DMS79 (cell line): ENCODE results near the gene VSTM2B.
A peak's percentile ranks its signal among the peaks of the same experiment; 100 is the strongest.
"Not testable (repeated sequence)": the region's sequence is repeated elsewhere in the genome, so short reads cannot be mapped to it uniquely, and the experiment has no call there.

Experiments
- DNase-seq: peaks from one replicate; lab custom pipeline; 2025; lab: John Stamatoyannopoulos, UW

VSTM2B gene

DNA sequence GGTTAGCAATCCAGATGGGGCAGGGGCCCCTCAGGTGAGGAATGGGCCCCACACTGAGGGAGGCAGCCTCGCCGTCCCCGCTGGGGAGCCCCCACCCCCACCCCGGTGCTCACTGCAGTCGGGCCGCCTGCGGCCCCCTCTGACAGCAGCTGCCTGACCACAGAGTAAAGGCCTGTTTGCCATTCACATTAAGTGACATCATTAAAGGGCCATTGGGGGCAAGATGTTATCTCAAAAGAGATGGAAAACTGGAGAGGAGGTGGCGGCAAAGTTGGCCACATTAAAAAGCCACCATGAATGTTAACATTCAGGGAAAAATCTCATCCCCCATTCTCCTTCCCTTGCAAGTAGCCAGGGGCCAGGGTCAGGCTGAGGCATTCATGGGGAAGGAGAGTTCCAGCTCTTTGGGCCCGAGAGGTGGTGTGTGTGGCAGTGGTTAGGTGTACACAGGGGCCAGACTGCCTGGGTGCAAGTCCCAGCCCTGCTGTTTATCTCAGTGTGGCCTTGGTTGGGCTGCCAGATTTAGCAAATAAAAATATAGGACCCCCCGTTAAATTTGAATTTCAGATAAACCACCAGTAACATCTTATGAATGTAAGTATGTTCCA, 20.9 kb downstream of the VSTM2B start:
- DNase-seq: no peak

DNA sequence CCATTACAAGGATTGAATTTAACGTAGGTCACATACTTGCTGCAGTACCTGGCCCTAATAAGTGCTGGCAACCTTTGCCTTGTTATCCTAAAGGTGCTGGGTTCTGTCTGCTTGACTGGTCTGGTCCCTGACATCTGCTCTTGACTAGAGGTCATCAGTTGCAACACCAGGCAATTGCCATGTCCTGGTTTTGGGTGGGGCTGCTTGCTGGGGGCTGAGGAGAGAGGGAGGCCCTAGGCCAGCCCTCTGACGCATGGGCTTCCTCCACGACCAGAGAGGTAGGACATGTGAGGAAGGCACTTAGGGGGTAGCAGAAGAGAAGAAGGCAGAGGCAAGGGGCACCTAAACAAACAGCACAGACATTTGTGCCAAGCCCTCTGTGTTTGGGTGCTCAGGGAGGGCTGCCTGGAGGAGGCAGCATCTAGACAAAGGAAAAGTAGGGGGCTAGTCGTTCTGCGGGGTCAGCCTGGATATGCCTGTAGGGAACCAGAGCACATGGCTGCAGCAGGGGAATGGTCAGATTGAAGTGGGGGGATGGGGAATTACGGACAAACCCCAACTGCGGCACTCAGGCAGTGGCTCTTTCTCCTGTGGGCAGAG, 21.7 kb downstream of the VSTM2B start:
- DNase-seq: no peak

DNA sequence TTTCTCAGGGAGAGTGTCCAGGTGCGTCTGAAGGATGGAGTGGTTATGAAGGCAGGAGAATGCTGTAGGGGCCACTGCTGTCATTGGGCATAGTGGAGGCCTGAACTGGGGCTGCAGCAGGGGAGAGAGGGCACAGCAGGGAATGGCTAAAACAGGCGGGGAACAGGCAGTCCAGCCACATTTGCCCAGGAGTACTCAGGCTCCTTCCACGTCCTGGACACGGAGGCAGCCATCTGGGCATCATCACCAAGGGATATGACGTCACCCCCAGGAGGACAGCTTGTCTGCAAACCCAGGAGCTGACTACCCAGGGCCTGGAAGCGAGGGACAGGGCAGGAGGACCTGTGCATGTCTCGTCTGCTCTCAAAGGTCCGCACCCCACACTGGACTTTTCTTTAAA, 22.2 kb downstream of the VSTM2B start:
- DNase-seq: no peak

DNA sequence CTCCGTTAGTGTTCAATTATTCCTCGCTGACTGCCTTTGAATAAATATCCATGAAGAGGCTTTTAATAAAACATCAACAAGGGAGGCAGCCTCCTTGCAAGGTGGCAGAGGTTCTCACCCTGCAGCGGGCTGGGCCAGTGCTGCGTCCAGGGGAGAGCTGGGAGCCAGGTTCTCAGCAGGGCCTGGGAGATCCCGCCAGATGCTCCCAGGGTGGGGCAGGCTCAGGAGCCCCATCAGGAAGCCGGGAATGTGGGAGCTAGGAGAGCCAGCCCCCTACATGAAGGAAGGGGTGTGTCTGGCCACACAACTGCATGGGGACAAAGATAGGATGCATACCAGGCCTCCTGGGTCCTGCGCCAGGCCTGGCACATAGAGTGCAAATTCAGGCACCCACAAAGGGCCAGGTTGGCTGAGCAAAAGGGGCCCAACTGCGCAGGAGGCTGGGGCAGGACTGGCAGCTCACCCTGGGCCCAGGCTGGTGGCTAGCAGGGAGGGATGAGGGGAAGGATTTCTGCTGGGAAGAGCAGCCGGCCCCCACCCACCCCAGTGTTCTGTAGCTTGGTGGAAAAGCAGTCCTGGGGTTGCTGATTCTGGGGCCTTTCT, 22.8 kb downstream of the VSTM2B start:
- DNase-seq: no peak

DNA sequence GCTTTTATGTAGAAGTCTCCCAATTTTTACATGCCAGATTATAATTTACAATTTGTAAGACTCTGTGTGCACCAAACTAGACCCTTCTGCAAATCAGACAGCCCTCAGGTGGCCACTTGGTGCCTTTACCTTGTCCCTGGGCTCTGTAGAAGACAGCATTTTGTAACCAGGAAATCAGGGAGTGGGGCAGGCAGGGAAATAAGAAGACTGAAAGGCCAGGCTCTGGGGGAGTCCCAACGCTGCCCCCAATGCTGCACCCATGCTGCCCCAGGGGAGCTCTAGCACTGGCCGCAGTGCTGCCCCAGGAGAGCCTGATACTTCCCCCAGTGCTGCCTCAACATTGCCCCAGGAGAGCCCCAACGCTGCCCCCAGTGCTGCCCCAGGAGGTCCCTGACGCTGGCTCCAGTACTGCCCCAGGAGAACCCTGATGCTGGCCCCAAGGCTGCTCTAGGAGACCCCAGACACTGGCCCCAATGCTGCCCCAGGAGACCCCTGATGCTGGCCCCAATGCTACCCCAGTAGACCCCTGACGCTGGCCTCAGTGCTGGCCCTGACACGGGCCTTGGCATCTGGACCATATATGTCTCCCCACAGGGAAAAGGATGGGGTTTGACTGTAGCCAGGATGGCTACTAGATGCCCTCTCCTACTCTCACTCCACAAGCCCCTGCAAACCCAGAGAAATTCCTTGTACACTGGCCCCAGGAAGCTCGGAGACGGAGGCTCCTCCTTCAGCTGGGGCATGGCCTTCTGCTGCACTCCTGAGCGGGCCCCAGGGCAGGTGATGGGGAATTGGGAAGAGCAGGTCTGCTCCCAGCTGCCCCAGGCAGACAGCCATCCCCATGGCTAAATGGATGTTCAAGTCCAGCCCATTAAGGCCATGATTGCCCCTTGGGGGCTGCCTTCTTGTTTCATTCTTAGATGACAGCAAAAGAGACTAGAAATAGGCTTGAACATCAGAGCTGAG, 23.6 kb downstream of the VSTM2B start:
- no peak for DNase-seq

DNA sequence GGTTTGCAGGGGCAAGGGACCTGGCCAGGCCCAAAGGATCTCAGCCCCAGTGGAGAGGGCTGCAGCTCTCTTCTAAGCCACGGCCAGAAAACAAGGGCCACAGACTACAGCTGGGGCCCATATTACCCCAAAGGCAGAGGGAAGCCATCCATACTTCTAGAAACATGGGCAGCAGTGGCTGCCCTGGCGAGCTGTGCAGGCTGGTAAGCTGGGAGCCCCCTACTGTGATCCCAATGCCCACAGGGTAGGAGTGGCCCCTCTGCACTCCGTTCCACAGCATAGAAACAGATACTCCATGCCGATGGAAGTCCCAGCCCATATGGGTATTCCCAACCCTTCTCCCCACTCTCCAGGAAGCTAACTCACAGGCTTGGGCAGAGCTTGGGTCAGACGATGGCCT, 25.1 kb downstream of the VSTM2B start:
- no peak for DNase-seq

DNA sequence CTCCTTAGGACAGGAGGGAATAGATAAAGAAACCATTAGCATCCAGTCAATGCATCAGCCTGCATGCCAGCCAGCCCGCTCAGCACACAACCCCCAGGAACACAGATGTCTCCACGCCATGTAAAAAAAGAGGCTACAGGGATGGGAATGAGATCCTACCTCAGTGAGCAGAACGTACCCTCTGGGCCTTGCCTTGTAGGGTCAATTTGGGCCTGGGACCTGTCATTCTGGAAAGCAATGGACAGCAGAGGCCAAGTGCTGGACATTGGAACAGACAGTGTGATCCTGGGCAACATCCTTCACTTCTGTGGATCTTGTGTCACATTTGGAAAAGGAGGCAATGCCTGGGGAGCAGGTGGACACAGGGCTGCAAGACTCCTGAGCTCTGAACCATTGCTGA, 26.0 kb downstream of the VSTM2B start:
- no peak for DNase-seq

DNA sequence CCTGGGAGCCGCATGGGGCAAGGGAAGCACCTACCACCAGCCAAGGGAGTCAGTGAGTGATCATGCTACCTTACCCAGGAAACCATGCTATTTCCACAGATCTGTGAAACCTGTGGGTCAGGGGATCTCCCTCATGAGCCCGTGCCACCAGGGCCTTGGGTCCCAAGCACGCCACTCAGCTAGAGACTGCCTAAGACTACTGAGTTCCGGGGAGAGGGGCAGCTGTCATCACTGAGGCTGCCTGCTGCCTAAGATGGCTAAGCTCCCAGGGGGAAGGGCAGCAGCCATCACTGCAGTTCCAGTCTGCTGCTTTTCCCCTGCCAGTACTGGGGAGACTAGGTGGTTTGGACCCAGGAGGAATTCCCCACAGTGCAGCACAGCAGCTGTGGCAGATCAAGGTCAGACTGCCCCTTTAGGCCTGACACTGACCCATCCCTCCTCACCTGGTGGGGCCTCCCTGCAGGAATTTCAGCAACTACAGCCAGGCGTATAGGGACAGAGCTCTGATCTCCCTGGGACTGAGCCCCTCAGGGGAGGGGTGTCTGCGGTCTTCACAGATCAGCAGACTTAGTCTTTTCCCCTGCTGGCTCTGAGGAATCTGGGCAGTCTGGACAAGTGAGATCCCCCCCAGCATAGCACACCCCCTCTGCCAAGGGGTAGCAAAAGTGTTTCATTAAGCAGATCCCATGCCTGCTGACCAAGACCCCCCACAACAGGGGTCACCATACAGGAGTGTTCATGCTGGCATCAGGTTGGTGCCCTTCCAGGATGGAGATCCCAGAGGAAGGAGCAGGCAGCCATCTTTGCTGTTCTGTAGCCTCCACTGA, 26.9 kb downstream of the VSTM2B start:
- no peak for DNase-seq

DNA sequence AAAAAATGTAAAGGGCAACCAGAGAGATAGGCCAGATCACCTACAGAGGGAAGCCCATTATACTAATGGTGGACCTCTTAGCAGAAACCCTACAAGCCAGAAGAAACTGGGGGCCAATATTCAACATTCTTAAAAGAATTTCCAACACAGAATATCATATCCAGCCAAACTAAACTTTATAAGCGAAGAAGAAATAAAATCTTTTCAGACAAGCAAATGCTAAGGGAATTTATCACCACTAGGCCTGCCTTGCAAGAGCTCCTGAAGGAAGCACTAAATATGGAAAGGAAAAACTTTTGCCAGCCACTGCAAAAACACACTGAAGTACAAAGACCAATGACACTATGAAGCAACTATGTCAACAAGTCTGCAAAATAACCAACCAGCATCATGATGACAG, 28.4 kb downstream of the VSTM2B start:
- DNase-seq: no peak

DNA sequence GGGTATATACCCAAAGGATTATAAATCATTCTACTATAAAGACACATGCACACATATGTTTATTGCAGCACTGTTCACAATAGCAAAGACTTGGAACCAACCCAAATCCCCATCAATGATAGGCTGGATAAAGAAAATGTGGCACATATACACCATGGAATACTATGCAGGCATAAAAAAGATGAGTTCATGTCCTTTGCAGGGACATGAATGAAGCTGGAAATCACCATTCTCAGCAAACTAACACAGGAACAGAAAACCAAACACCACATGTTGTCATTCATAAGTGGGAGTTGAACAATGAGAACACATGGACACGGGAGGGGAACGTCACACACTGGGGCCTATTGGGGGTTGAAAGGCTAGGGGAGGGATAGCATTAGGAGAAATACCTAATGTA, 33.3 kb downstream of the VSTM2B start:
- not testable (repeated sequence) for DNase-seq

DNA sequence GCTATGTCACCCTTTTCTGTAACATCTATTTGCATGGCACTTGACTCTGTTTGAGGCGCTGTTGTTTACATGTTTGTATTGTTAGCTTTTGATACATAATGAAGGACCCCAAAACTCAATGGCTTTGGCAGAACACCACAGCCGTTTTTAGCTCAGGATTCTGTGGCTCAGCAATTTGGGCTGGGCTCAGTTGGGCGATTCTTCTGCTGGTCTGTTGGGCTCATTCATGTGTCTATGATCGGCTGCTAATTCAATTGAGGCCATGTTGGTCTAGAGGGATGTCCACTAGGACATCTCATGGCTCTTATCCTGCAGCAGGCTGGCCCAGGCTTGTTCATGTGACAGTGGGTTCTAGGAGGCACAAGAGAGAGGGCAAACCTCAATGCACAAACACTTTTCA, 33.9 kb downstream of the VSTM2B start:
- DNase-seq: no peak

DNA sequence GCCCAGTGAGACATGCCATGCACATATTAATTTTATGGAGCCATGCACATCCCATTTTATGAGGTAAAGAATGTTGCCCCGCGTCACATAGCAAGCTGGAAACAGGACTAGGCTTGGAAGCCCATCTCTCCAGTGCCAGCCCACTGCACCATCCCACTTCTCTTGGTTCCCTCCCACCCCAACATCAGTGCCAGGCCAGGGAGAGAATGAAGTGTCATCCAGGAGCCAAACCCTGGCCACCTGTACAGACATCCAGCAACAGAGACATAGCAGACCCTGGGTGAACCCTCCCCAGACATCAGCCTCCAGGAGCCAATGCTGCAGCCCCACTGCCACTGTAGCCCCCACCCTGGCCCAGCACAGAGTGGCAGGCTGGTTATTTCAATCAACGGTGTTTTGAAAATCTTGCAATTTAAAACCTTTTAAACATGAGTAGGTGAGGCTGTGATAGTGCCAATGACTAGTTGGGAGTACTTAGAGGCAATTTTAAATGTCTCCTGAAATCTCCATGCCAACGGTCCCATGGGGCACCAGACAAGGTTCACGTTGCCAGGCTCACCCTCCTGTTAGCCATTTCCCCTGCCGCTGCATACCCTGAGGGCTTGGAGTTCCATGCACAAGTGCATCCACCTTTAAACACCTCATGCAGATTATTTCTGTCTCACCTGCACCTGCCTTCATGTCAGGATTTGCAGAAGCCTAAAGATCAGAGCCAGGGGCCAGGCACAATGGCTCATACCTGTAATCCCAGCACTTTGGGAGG, 34.7 kb downstream of the VSTM2B start:
- DNase-seq: peak; percentile 83

DNA sequence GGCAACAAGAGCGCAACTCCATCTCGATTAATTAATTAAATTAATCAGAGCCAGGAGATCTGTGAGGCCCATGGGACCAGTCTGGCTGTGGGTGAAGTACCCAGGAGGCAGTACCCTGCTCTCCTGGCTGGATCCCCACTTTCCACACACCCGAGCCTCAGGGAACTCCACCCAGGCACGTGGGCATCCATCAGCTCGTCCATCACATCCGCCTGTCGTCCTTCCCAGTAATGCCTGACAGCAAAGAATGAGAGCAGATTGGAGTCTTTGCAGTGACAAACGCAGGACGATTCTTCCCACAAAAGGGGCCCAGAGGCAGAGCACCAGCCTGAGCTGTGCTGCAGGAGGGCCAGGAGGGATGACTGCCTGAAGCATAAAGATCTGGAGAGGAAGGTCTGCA, 35.8 kb downstream of the VSTM2B start:
- DNase-seq: no peak

DNA sequence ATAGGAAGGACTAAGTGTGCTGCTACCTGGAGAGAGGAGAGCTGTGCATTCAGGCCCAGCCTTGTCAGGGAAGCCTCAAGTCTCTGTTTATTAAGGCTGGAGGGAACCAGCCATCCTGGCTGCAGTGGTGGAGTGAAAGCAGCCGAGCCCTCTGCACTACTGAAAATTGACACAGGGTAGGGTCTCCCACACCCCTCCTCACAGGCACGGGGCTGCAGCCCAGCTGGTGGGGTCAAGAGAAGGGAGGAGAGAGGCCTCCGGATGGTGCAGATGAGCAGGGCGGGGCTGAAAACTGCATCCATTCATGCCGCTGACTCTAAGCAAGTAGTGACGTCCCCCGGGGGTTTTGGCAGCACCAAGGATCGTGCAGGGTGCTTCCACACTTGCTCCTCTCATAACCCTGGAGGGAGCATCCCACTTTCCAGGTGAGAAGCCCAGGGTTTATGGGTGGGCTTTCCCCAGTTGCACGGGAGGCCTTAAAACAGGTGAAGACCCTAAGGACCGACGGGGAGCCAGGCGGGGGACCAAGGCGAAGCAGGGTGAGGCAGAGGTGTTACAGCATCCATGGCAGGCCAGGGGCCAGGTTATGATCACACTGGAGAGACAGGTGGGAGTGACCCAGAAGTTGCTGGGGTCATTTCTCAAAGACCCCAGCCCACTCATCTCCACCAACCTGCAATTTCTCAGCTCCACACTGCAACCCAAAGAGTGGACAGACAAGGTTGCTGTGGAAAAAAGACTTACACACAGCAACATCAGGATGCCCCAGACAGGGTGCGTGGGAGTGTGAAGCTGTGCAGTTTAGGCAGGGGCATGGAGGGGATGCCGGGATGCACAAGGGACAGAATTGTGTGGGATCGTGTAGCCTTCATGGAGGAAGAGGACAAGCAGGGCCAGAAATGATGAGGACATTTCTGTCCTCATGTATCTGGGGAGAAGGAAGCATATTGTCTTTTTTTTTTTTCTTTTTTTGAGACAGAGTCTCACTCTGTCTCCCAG, 36.8 kb downstream of the VSTM2B start:
- no peak for DNase-seq

DNA sequence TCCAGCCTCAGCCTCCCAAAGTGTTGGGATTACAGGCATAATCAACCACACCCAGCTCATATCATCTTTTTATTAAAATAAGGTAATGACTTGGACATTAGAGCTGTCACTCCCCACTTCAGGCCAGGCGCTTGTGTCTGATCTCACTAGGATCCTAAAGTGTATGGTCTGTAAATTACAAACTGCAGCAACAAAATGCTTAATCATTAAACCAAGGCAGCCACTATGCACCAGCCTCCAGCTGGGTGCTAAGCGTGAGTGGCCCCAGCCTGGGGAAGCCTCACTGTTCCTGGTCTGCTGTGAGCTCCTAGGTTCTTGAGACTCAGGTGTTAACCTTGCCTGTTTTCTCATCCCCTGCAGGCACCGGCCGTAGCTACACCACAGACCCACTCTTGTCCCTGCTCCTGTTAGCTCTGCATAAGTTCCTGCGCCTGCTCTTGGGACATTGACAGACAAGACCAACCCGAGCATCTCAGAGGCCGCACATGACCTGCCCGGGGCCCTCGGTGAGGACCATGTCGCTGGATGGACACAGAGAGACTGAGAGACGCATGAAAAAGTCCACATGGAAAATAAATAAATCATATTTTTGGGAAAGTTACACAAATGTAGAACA, 37.8 kb downstream of the VSTM2B start:
- DNase-seq: no peak

DNA sequence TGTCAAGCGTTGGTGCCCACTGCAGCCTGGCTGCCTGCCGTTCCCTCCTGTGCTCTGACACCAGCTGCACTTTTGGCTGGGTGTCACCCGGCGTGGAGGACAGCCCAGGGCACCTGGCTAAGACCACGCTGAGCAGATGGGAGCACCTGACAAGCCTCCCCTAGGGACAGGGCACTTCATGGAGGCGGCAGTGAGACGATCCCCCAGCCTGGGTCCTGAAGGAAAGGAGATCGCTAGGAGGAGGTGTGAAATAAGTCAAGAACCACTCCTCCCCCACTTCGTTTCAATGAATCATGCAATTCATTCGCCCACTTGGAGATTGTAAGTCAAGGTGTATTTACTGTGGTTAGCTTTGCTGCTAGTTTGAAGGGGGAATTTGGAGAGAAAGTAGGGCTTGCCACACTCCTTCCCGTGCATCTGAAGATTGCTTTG, 38.8 kb downstream of the VSTM2B start:
- peak; percentile 90 for DNase-seq

DNA sequence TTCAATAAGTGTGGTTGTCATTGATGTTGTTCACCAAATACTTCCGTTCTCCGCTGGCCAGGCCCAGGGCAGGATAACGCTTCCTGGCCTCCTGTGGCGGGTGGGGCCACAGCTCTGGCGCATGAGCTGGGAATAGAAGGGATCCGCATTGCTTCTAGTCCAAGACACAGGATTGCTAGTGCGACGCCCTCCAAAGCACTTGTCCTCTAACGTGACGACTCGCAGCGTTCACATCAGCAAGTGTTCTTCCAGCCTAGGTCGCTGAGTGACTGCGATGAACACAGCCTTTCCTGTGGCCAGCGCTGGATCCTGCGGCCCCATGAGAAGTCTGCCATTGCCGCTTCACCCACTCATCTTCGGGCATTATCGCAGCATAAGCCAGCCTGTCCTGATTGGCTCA, 39.4 kb downstream of the VSTM2B start:
- DNase-seq: no peak

DNA sequence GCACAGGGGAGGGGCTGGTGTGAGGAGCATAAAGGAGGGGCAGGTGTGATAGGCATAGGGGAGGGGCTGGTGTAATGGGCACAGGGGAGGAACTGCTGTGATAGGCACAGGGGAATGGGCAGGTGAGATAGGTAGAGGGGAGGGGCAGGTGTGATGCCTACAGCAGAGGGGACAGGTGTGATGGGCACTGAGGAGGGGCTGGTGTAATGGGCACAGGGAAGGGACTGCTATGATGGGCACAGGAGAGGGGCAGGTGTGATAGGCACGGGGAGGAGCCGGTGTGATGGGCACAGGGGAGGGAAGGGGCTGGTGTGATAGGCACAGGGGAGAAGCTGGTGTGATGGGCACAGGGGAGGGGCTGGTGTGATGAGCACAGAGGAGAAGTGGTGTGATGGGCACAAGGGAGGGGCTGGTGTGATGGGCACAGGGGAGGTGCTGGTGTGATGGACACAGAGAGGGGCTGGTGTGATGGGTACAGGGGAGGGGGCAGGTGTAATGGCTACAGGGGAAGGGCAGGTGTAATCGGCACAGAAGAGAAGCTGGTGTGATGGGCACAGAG, 40.8 kb downstream of the VSTM2B start:
- no peak for DNase-seq

DNA sequence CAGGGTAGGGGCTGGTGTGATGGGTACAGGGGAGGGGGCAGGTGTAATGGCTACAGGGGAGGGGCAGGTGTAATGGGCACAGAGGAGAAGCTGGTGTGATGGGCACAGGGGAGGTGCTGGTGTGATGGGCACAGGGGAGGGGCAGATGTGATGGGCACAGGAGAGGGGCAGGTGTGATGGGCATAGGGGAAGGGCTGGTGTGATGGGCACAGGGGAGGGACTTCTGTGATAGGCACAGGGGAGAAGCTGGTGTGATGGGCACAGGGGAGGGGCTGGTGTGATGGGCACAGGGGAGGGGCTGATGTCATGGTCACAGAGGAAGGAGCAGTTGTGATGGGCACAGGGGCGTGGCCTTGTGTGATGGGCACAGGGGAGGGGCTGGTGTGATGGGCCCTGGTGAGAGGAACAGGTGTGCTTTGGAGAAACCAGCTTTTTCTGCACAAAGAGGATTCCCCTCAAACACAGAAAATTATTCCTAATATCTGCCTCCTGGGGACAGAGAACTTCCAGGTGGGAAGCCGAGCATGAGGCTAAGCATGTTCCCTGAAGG, 41.6 kb downstream of the VSTM2B start:
- no peak for DNase-seq
